ENCODE data around the gene DUOXA2.

The DUOXA2 gene

DNA sequence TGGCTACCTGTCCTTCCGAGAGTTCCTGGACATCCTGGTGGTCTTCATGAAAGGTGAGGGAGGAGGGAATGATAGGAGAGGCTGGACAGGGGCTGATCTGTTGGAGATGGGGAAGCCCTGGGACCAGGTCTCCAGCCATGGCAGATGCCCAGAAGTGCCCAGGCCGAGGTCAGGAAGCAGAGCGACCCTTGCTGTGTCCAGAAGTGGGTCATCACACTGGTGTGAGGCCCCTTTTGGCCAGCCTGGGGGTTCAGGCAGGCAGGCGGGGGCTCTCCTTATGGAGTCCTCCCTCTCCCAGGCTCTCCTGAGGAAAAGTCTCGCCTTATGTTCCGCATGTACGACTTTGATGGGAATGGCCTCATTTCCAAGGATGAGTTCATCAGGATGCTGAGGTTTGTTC, 33.5 kb downstream of the DUOXA2 start:
- no peak for DNase-seq (ENCODE audit: low read depth, low spot score)
- Histone ChIP-seq H3K27ac (ENCODE audit: low read length) (no peak overlapping the region), H3K36me3 (ENCODE audit: control insufficient read depth, insufficient read depth, low read length) (no peaks in the 10 kb centered on the region; the same call in 1 of the 2 replicates), H3K9me3 (ENCODE audit: control insufficient read depth, insufficient read depth, low read length) (no peaks in the 10 kb centered on the region), H3K4me1 (ENCODE audit: control insufficient read depth, insufficient read depth, low read length) (no peaks in the 10 kb centered on the region; the same call in 1 of the 2 replicates), H3K27me3 (ENCODE audit: control insufficient read depth, insufficient read depth, low read length) (no peaks in the 10 kb centered on the region), H3K4me3 (ENCODE audit: low read length) (no peak overlapping the region)
- no CpG with 5 or more reads among the region's 7 CpGs for WGBS (ENCODE audit: insufficient coverage, insufficient read length)

DNA sequence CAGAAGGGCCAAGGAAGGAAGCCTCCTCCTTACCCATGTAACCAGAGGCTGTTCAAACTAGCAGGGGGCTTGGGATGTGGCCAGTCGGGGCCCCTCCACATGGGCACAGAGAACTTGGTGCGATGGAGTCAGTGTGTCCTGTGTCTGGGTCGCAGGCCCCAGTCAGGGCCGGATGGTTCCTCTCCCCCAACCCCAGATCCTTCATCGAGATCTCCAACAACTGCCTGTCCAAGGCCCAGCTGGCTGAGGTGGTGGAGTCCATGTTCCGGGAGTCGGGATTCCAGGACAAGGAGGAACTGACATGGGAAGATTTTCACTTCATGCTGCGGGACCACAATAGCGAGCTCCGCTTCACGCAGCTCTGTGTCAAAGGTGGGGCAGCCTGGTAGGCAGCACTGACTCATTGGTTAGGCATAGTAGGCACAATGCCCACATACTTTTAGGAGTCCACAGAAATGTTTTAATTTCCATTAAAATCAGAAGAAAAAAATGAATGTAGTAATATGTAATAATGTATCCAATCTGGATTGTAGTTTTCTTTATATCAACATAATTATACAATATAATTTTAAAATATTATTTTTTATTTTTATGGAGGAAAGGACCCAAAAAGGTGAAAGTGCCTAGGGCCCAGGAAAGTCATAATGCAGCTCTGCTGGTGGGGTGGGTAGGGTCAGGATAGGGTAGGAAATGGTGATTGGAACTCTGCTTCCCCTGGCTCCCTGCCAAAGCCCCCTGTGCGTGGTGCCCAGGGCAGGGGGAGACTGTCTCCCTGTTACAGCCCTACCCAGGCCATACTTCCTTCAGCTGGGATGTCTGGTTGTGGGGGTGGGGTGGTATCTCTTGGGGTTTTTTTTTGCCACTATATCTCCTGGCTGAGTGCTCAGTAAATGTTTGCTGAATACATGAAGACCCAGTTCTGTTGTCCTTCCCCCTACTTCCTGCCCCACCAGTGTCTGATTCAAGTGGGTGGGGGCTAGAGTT, 34.2 kb downstream of the DUOXA2 start:
- no peaks in the 10 kb centered on the region; the same call in 1 of the 2 replicates for H3K36me3 ChIP-seq (ENCODE audit: control insufficient read depth, insufficient read depth, low read length)
- no peaks in the 10 kb centered on the region for H3K9me3 ChIP-seq (ENCODE audit: control insufficient read depth, insufficient read depth, low read length)
- H3K27me3 ChIP-seq (ENCODE audit: control insufficient read depth, insufficient read depth, low read length): no peaks in the 10 kb centered on the region
- no peak for DNase-seq (ENCODE audit: low read depth, low spot score)
- WGBS (ENCODE audit: insufficient coverage, insufficient read length): no CpG with 5 or more reads among the region's 12 CpGs
- no peaks in the 10 kb centered on the region; the same call in 1 of the 2 replicates for H3K4me1 ChIP-seq (ENCODE audit: control insufficient read depth, insufficient read depth, low read length)
- no peak overlapping the region for H3K4me3 ChIP-seq (ENCODE audit: low read length)
- H3K27ac ChIP-seq (ENCODE audit: low read length): no peak overlapping the region

DNA sequence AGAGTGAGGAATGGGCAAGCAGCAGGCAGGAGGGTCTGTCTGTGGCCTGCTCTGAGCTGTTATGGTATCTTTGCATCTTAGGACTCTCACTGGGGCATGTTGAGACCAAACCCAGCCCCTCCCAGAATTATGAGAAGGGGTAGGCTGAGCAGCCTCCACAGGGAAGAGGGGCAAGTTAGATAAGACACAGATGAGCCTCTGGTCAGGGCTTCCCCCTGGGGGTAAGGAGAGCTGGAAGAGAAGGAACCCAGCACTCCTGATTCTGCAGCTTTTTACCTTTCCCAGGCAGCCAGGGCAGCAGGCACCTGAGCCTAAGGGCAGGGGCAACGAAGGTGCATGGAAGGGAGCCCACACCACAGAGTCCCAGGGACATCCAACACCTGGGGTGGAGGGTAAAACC, 34.9 kb downstream of the DUOXA2 start:
- Histone ChIP-seq H3K27ac (ENCODE audit: low read length) (no peak overlapping the region), H3K9me3 (ENCODE audit: control insufficient read depth, insufficient read depth, low read length) (no peaks in the 10 kb centered on the region), H3K27me3 (ENCODE audit: control insufficient read depth, insufficient read depth, low read length) (no peaks in the 10 kb centered on the region), H3K4me3 (ENCODE audit: low read length) (no peak overlapping the region), H3K4me1 (ENCODE audit: control insufficient read depth, insufficient read depth, low read length) (no peaks in the 10 kb centered on the region), H3K36me3 (ENCODE audit: control insufficient read depth, insufficient read depth, low read length) (no peaks in the 10 kb centered on the region; the same call in 1 of the 2 replicates)
- no peak for DNase-seq (ENCODE audit: low read depth, low spot score)
- WGBS (ENCODE audit: insufficient coverage, insufficient read length): no CpG with 5 or more reads among the region's 1 CpG

DNA sequence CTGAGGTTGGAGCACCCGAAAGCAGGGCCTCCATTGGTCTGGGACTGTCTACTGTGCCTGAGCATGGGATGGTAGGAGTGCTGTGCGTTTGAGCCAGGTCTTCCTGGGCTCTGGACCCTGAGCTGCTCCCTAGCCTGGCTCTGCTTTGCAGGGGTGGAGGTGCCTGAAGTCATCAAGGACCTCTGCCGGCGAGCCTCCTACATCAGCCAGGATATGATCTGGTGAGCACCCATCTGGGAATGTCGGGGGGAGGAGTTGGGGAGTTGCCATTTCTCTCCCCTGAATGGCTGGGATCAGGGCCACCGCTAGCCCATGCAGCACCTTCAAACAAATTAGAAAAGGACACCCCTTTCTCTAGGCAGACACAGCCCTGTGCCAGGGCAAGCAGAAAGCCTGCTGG, 36.4 kb downstream of the DUOXA2 start:
- H3K4me1 ChIP-seq (ENCODE audit: control insufficient read depth, insufficient read depth, low read length): no peaks in the 10 kb centered on the region
- no peak for DNase-seq (ENCODE audit: low read depth, low spot score)
- no peaks in the 10 kb centered on the region for H3K27me3 ChIP-seq (ENCODE audit: control insufficient read depth, insufficient read depth, low read length)
- H3K27ac ChIP-seq (ENCODE audit: low read length): no peak overlapping the region
- H3K36me3 ChIP-seq (ENCODE audit: control insufficient read depth, insufficient read depth, low read length): no peaks in the 10 kb centered on the region; the same call in 1 of the 2 replicates
- no peaks in the 10 kb centered on the region for H3K9me3 ChIP-seq (ENCODE audit: control insufficient read depth, insufficient read depth, low read length)
- WGBS (ENCODE audit: insufficient coverage, insufficient read length): no CpG with 5 or more reads among the region's 6 CpGs
- no peak overlapping the region for H3K4me3 ChIP-seq (ENCODE audit: low read length)

DNA sequence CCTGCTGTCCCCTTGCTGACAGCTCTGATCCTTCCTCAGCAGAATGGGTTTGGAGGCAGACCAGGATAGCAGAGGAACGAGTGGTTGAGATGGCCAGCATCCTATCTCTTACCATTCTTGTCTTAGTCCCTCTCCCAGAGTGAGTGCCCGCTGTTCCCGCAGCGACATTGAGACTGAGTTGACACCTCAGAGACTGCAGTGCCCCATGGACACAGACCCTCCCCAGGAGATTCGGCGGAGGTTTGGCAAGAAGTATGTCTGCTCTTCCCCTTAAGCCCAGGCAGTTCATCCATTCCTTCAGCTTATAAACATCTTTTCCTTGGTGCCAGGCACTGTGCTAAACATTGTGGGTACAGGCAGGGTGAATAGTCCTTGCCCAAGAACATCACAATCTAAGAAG, 36.9 kb downstream of the DUOXA2 start:
- DNase-seq (ENCODE audit: low read depth, low spot score): no peak
- no peak overlapping the region for H3K27ac ChIP-seq (ENCODE audit: low read length)
- H3K9me3 ChIP-seq (ENCODE audit: control insufficient read depth, insufficient read depth, low read length): no peaks in the 10 kb centered on the region
- H3K4me3 ChIP-seq (ENCODE audit: low read length): no peak overlapping the region
- H3K4me1 ChIP-seq (ENCODE audit: control insufficient read depth, insufficient read depth, low read length): no peaks in the 10 kb centered on the region
- no CpG with 5 or more reads among the region's 6 CpGs for whole genome bisulfite sequencing (ENCODE audit: insufficient coverage, insufficient read length)
- no peaks in the 10 kb centered on the region; the same call in 1 of the 2 replicates for H3K36me3 ChIP-seq (ENCODE audit: control insufficient read depth, insufficient read depth, low read length)
- H3K27me3 ChIP-seq (ENCODE audit: control insufficient read depth, insufficient read depth, low read length): no peaks in the 10 kb centered on the region

DNA sequence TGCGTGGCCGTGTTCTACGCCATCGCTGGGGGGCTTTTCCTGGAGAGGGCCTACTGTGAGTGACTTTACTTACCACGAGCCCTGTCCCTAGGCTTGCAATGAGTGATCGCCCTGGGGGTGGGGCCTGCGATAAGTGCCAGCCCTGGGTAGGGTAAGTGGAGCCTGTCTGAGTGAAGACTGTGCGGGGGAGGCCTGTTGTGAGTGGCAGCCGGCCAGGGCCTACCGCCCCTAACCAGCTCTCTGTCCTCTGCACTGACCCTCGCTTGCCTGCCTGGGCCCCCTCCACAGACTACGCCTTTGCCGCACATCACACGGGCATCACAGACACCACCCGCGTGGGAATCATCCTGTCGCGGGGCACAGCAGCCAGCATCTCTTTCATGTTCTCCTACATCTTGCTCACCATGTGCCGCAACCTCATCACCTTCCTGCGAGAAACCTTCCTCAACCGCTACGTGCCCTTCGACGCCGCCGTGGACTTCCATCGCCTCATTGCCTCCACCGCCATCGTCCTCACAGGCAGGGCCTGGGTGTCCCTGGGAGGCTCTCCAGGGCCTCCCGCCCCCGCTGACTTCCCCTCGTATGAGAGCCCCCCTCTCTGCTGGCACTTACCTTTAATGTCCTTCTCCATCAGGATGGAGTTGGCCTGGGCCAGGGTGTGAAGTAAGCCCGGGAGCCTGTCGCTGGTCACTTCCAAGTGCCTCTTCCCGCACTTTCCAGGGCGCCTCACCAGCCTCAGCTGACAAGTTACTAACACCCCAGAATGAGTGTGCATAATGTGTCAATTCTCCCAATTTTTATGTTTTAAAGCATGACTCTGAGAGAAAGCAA, 38.1 kb downstream of the DUOXA2 start:
- Histone ChIP-seq H3K4me1 (ENCODE audit: control insufficient read depth, insufficient read depth, low read length) (no peaks in the 10 kb centered on the region), H3K4me3 (ENCODE audit: low read length) (no peak overlapping the region), H3K27me3 (ENCODE audit: control insufficient read depth, insufficient read depth, low read length) (no peaks in the 10 kb centered on the region), H3K9me3 (ENCODE audit: control insufficient read depth, insufficient read depth, low read length) (no peaks in the 10 kb centered on the region), H3K36me3 (ENCODE audit: control insufficient read depth, insufficient read depth, low read length) (no peaks in the 10 kb centered on the region; the same call in 1 of the 2 replicates), H3K27ac (ENCODE audit: low read length) (no peak overlapping the region)
- WGBS (ENCODE audit: insufficient coverage, insufficient read length): no CpG with 5 or more reads among the region's 36 CpGs
- DNase-seq (ENCODE audit: low read depth, low spot score): no peak

DNA sequence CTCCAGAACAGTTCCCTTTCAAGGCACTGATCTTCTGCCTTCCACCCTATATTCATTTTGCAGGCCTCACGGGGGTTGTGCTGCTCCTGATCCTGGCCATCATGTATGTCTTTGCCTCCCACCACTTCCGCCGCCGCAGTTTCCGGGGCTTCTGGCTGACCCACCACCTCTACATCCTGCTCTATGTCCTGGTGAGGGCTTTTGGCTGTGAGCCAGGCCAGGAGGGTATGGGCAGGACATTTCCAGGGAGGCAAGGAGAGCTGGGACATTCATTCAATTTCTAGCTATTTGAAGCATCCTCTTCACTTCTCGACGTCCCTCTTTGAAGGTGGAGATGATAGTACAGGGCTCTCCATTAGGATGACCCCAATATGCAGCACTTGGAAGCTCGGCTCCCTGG, 41.6 kb downstream of the DUOXA2 start:
- no CpG with 5 or more reads among the region's 8 CpGs for WGBS (ENCODE audit: insufficient coverage, insufficient read length)
- Histone ChIP-seq H3K27ac (ENCODE audit: low read length) (no peak overlapping the region), H3K9me3 (ENCODE audit: control insufficient read depth, insufficient read depth, low read length) (no peaks in the 10 kb centered on the region), H3K27me3 (ENCODE audit: control insufficient read depth, insufficient read depth, low read length) (no peaks in the 10 kb centered on the region), H3K4me1 (ENCODE audit: control insufficient read depth, insufficient read depth, low read length) (no peaks in the 10 kb centered on the region), H3K36me3 (ENCODE audit: control insufficient read depth, insufficient read depth, low read length) (no peaks in the 10 kb centered on the region), H3K4me3 (ENCODE audit: low read length) (no peak overlapping the region)
- no peak for DNase-seq (ENCODE audit: low read depth, low spot score)

DNA sequence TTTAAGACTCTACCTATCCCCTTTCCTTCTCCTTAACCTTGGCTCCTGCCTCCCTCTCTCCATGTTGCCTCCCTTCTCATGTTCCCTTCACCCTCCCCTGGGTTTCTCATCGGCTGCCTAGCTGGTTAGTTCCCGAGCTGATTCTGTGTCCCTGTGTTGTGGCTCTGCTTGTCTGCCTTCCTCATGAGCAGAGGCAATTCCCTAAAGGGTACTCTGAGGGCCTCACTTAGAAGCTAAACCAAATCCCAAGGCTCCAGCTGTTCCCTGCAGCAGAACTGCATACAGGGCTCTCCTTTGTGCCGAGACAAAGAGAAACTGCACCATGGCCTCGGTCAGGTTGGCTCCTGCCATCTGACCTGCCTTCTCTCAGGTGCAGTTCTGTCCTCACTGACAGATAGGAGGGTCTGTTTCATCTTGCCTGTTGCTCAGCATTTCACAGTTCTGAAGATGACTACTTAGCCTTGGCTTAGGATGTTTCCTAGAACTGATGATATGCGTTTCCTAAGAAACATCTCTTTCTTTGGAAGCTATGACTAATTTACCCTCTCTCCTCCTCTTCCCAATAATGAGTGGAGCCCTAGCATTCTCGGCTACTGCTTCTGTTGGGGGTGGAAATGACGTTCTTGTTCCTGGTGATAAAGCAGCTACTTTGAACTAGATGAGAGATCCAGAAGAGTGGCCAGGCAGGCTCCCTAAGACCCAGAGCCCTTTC, 42.8 kb downstream of the DUOXA2 start:
- Histone ChIP-seq H3K27ac (ENCODE audit: low read length) (no peak overlapping the region), H3K4me1 (ENCODE audit: control insufficient read depth, insufficient read depth, low read length) (no peaks in the 10 kb centered on the region), H3K36me3 (ENCODE audit: control insufficient read depth, insufficient read depth, low read length) (no peaks in the 10 kb centered on the region), H3K9me3 (ENCODE audit: control insufficient read depth, insufficient read depth, low read length) (no peaks in the 10 kb centered on the region), H3K4me3 (ENCODE audit: low read length) (no peak overlapping the region), H3K27me3 (ENCODE audit: control insufficient read depth, insufficient read depth, low read length) (no peaks in the 10 kb centered on the region)
- DNase-seq (ENCODE audit: low read depth, low spot score): no peak
- WGBS (ENCODE audit: insufficient coverage, insufficient read length): no CpG with 5 or more reads among the region's 7 CpGs

DNA sequence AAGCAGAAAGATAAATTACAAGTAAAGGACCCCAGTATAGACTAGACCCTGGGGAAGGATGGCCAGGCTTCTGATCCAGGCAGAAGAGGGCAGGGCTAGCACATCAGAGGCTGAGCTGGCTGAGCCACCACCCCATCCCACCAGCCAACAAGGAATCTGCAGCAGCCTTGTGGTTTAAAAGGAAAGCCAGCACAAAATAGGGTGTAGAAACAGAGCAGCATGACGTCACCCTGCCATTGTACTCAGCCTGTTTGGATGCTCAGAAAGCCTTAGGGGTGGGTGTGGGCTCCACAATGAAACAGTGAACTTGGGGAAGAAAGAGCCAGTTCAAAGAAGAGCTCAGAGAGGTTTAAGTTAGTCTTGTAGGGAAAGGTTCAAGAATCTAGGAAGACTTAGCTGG, 43.8 kb downstream of the DUOXA2 start:
- DNase-seq (ENCODE audit: low read depth, low spot score): no peak
- no peaks in the 10 kb centered on the region for H3K27me3 ChIP-seq (ENCODE audit: control insufficient read depth, insufficient read depth, low read length)
- H3K4me1 ChIP-seq (ENCODE audit: control insufficient read depth, insufficient read depth, low read length): no peaks in the 10 kb centered on the region
- no peaks in the 10 kb centered on the region for H3K36me3 ChIP-seq (ENCODE audit: control insufficient read depth, insufficient read depth, low read length)
- H3K9me3 ChIP-seq (ENCODE audit: control insufficient read depth, insufficient read depth, low read length): no peaks in the 10 kb centered on the region
- no peak overlapping the region for H3K4me3 ChIP-seq (ENCODE audit: low read length)
- no CpG with 5 or more reads among the region's 1 CpG for WGBS (ENCODE audit: insufficient coverage, insufficient read length)
- no peak overlapping the region for H3K27ac ChIP-seq (ENCODE audit: low read length)

DNA sequence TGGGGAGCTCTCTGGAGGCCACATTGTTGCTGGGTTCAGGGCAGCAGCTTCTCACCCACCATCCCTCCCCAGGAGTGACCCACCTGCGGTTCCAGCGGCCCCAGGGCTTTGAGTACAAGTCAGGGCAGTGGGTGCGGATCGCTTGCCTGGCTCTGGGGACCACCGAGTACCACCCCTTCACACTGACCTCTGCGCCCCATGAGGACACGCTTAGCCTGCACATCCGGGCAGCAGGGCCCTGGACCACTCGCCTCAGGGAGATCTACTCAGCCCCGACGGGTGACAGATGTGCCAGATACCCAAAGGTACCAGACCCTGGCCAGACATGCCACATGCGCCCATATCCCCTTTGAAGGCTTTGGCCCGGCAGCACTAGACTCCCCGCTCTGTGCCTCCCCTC, 47.5 kb downstream of the DUOXA2 start:
- DNase-seq (ENCODE audit: low read depth, low spot score): no peak
- Histone ChIP-seq H3K4me1 (ENCODE audit: control insufficient read depth, insufficient read depth, low read length) (no peaks in the 10 kb centered on the region), H3K27me3 (ENCODE audit: control insufficient read depth, insufficient read depth, low read length) (no peaks in the 10 kb centered on the region), H3K9me3 (ENCODE audit: control insufficient read depth, insufficient read depth, low read length) (no peaks in the 10 kb centered on the region), H3K36me3 (ENCODE audit: control insufficient read depth, insufficient read depth, low read length) (no peaks in the 10 kb centered on the region), H3K4me3 (ENCODE audit: low read length) (no peak overlapping the region), H3K27ac (ENCODE audit: low read length) (no peak overlapping the region)
- no CpG with 5 or more reads among the region's 14 CpGs for WGBS (ENCODE audit: insufficient coverage, insufficient read length)
